ENCODE measurements around the gene NMD3.
A peak's percentile ranks its signal among the peaks of the same experiment; 100 is the strongest.

NMD3 gene

DNA sequence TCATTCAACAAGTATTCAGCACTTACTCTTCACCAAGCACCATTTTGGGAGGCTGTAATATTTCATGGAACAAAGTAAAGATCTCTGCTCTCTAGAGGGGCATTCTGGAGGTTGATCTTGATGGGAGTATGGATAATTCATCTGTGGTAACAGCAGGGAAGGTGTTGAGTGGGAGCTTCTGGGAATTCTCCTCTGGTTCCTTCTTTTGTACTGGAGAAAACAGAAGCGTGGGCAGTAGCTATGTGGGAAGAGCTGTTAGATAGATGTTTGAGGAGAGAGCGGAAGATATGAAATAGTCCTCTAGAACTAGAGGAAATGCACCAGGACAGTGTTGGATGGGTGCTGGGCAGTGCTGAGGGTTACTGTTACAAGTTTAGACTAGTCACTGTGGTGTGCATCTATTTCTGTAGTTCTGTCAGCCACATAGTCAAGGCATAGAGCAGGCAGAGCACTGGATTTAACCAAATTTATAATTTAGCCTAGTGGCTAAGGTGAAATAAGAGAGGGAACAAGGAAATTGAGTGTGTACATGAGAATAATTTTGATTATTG, 9.6 kb downstream of the NMD3 start:
- DNase-seq (ENCODE audit: low read depth in 2 of 2) = no peak

DNA sequence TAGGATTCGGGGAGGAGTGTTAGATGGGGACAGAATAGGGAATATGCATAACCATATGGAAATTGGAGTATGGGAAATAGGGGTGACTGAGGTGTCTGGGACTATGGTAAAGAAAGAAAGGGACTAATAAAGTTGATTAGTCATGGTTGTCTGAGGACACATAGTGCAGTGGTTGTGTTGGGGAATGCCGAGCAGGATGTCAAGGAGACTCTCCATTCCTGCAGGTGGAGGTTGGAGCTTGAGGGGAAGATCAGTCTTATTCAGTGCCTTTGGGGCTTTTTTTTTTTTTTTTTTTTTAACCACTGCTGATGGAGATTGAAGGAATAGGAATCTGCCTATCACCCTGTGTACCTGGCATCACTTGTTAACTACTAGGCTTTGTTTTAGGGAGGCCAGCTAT, 10.8 kb downstream of the NMD3 start:
- no peak for DNase-seq (ENCODE audit: low read depth in 2 of 2)

DNA sequence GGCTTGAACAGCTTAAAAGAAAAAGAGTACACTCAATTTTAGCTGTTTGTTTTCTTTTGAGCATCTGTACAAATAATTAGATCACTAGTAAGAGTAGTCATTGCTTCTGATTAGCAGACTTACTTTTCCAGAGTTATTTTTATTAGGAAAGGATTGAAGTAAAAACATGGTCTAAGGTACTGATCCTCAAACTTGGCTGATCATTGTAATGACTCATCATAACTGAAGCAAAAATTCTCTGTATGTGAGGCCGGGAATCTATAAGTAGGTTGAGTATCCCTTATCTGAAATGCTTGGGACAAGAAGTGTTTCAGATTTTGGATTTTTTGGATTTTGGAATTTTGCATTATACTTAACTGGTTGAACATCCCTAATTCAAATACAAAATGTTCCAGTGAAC, 12.4 kb downstream of the NMD3 start:
- DNase-seq (ENCODE audit: low read depth in 2 of 2) = no peak

DNA sequence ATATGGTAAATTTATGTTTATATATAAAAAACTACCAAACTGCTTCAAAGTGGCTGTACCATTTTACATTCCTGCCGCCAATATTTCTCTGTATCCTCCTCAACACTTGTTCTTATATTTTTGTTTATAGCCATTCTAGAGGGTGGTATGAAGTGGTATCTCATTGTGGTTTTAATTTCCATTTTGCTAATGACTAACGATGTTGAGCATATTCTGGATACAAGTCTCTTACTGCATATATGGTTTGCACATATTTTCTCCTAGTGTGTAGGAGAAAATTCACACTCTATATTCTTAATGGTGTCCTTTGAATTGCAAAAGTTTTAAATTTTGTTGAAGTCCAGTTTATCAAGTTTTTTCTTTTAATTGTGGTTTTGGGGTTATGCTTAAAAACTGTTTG, 15.1 kb downstream of the NMD3 start:
- no peak for DNase-seq (ENCODE audit: low read depth in 2 of 2)

DNA sequence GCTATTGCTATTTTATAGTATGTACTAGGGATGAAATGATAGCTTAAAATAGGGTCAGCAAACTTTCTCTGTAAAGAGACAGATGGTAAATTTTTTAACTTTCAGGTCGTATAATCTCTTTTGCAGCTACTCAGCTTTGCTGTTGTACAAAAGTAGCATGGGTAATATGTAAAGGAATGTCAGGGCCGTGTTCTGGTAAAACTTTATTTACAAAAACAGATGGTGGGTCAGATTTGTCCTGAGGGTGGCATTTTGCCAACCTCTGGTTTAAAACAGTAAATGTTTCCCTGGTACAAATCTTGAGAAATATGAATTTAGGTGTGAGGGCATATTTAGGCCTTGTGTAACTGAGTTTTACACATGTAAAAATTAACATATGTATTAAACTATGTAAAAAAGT, 18.6 kb downstream of the NMD3 start:
- DNase-seq (ENCODE audit: low read depth in 2 of 2) = no peak

DNA sequence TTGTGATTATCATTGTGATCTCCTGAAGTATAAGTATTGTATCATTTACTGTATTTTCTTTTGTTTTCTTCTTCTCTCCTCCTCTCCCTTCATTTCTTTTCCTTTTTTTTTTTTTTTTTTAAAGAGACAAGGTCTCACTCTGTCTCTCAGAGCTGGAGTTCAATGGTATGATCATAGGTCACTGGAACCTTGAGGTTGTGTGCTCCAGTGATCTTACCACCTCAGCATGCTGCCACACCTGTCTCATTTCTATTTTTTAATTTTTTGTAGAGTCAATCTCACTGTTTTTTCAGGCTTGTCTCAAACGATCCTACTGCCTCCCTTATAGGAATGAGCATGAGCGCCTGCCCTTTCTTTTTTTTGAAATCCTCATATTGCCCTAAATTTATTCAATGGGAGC, 23.4 kb downstream of the NMD3 start:
- DNase-seq (ENCODE audit: low read depth in 2 of 2) = no peak

DNA sequence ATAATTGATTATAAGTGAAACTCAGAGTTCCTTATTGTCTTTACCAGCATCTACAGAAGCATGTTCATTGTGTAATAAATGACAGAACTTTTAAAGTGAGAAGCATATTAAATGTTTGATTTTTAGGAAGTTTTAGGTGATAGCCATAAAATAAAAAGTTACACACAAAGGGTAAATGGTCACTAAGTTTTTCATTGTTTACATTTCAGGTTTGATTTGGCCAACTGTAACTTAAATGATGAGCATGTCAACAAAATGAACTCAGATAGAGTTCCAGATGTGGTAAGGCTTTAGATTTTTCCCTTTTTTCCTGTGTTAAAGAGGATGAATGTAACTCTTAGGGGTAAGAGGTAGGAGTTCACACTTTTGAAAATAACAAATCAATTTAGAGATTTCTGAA, 25.9 kb downstream of the NMD3 start:
- no peak for DNase-seq (ENCODE audit: low read depth in 2 of 2)

DNA sequence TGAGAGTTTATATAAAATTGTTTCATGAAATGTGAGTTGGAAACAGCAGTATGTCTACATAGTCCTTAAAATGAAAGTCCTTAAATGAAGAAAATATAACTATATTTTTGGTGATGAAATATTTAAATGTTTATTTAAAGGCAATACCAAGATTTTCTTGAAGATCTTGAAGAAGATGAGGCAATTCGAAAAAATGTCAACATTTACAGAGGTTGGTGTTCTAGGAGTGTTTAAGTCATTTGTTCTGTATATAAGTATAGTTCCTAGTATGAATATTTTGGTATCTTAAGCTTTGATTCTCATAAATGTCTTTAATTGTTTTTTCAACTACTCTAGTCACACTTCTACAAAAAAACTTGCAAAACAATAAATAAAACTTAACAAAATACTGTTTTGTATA, 29.0 kb downstream of the NMD3 start:
- DNase-seq (ENCODE audit: low read depth in 2 of 2) = no peak

DNA sequence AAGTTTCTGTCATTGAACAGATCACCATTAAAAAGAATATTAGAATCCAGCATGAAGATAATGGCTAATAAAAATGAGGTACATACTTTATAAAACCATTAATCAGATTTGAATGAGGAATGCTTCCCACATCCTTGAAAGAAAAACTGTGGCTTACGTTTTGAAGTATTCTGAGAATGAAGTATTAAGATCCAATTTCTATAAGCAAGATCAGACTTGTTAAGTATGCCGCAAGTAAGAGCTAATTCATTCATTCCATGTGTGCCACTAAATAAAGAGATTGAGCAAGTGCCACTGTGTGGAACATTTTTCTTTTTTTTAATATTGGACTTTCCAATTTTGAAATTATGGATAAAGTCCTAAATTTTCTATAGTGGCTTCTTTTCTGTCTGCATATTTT, 30.6 kb downstream of the NMD3 start:
- DNase-seq (ENCODE audit: low read depth in 2 of 2) = no peak

DNA sequence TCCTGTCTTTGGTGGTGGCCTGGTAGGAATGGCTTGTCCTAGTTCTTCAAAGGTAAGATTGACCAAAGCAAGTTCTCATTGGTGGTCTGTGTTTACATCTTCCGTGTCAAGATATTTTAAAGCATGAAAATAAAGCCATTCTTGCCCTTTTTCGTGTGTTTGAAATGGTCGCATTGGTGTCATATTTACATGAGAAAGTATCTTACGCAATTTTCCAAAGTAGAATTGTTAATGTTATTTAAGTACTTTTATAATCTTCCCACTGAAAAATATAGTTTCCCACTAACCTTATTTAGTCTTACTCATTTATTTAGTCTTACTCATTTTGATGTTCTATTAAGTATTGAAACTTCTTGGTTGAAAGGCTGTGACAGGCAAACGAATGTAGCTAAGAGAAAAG, 31.0 kb downstream of the NMD3 start:
- DNase-seq (ENCODE audit: low read depth in 2 of 2) = no peak

DNA sequence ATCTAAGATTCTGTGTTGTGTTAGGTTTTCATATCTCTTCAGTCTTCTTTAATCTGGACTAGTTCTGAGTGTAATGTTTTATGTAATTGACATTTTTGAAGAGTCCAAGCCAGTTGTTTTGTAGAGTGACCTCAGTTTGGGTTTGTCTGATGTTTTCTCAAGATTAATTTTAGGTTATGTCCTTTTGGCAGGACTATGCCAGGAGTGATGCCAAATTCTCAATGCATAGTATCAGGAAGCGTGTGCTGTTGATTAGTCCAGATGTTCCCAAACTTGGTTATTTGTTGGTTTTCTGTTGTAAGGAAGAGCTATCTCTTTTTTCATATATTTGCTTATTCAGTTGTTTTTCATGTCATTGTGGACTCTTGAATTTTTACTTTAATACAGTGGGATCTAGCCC, 32.6 kb downstream of the NMD3 start:
- DNase-seq (ENCODE audit: low read depth in 2 of 2) = no peak

DNA sequence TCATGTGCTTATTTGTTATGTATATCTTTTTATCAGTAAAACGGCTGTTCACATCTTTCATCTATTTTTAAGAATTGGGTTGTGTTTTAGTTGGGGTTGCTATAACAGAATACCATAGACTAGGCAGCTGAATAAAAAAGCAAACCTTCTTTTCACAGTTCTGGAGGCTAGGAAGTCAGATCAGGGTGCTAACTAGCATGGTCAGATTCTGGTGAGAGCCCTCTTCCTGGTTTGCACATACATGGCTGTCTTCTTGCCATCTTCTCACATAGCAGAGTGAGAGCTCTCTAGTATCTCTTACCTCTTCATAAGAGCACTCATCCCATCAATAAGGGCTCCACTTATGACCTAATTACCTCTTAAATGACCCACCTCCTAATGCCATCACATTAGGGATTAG, 33.8 kb downstream of the NMD3 start:
- DNase-seq (ENCODE audit: low read depth in 2 of 2) = no peak

DNA sequence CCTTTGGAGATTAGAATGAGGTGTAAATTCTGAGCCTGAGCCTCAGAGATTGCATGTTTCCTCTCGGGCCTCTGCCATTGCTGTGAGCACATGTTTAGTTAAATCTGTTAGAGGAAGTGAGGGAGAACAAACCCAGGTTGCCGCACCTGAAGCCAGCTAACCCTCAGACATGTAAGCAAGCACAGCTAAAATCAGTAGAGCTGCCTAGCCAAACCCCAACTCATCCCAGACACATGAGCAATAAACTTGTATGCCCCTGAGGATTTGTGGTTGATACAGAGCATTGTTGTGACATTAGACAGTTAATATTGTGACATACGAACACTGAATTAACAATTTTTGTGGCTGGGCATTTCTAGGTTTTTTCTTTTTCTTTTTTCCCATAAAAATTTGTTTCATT, 41.9 kb downstream of the NMD3 start:
- peak; percentile 35 to 44 for DNase-seq (ENCODE audit: low read depth in 2 of 2)

DNA sequence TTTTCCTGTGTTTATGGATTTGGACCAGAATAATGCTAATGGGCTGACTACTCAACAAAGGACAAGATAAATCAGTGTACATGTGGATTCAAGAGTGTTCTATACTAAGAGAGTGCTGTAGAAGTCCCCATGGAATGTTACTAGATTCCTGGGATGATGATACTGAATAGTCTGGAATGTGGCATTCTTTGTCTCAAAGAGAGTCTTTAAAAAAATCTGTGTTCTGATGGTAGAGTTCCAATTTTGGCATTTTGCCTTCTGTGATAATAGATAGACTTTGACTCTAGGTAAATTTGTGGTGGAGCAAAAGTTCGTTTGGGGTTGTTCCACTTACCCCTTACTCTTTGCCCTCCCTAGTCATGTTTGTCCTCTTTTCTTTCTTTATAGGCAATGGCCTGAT, 43.7 kb downstream of the NMD3 start:
- DNase-seq (ENCODE audit: low read depth in 2 of 2) = peak; percentile 51 to 57

DNA sequence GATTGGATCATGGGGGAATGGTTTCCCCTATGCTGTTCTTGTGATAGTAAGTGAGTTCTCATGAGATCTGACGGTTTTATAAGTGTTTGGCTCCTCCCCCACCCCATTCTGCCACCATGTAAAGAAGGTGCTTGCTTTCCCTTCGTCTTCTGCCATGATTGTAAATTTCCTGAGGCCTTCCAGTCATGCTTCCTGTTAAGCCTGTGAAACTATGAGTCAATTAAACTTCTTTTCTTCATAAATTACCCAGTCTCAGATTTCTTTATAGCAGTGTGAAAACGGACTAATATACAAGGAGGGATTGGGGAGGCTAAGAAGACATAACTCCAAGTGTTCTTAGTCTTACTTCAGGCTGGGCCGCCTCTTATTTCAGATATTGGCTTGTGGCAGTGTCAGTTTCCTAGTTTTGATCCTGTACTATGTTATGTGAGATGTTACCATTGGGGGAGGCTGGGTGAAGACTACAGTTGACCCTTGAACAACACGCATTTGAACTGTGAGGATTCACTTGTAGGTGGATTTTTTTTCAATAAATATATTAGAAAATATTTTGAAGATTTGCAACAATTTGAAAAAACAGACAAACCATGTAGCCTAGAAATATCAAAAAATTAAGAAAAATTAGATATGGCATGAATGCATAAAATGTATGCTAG, 44.9 kb downstream of the NMD3 start:
- DNase-seq (ENCODE audit: low read depth in 2 of 2) = no peak

DNA sequence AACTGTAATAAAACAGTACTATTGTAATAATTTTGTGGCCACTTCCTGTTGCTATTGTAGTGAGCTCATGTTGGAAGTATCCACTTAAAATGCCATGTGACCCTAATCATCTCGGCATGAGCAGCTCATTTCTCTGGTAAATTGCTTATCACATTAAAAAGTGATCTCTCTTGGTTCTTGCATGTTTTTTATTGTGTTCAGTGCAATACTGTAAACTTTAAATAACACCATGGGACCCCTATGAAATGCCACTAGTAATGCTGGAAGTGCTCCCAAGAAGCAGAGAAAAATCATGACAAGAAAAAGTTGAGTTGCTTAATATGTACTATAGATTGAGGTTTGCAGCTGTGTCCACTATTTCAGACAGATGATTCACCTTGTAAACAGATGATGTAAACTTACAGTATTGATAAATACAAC, 45.6 kb downstream of the NMD3 start:
- DNase-seq (ENCODE audit: low read depth in 2 of 2) = peak; percentile 48 to 53

DNA sequence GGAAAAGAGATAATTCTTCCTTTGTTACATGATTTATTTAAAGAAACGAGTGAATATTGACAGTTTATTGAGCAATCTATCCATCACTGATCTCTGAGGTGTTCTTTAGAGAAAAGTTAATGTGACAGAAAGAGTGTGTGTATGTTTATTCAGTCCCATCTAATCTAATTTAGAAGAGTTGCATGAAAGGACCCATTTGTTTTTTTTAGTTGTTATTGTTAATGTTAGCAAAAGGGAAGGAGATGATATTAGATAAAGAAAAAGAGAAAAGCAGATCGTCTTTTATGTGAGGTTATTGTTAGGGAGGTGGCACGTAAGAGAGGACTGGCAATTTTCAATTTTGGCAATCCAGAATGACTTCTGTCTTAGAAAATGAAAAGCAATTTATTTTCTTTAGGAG, 46.5 kb downstream of the NMD3 start:
- DNase-seq (ENCODE audit: low read depth in 2 of 2) = no peak

DNA sequence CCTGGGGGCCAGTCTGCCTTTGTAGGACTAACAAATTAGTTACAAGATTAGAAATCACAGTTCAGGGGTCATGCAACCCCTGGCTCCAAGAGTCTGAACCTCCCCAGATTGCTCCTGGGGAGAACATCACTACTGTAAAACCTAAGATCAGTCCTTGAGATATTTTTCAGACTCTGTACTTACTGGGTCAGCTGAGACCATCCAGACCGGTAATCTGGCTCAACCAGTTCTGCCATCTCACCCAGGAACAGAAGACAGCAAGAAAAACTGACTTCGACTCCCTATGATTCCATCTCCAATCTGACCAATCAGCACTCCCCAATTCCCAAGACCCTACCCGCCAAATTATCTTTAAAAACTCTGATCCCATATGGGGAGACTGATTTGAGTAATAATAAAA, 47.5 kb downstream of the NMD3 start:
- no peak for DNase-seq (ENCODE audit: low read depth in 2 of 2)

DNA sequence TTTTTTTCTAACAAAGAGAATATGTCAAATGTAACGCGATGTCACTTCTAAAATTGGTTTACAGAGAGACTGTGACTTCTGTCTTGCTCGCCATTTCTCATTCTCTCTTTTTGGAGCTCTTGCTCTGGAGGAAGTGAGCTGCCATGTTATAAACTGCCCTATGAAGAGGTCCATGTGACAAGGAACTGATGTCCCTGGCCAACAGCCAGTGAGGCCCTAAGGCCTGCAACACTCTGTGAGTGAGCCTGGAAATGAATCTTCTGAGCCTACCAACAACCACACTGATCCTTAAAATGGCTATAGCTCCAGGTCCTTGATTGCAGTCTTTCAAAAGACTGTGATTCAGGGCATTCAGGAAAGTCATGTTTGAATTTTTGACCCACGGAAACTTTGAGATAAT, 49.9 kb downstream of the NMD3 start:
- DNase-seq (ENCODE audit: low read depth in 2 of 2) = no peak

DNA sequence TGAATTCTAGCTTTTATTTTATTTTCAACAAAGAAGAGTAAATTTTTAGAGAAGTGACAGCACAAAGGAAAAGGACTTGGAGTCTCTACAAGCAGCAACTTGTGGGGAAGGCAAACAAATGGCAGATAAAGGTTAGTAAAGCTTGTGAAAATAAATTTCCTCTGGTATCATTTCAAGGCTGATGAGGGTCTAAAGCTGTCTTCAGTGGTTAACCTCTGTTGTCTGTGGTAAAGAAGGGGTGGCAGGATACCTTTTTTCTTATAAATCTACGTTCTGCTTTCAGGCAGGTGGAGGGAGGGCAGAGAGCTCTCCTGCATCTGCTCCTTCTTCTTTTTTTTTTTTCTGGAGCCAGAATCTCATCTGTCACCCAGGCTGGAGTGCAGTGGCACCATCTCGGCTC, 50.5 kb downstream of the NMD3 start:
- DNase-seq (ENCODE audit: low read depth in 2 of 2) = no peak

DNA sequence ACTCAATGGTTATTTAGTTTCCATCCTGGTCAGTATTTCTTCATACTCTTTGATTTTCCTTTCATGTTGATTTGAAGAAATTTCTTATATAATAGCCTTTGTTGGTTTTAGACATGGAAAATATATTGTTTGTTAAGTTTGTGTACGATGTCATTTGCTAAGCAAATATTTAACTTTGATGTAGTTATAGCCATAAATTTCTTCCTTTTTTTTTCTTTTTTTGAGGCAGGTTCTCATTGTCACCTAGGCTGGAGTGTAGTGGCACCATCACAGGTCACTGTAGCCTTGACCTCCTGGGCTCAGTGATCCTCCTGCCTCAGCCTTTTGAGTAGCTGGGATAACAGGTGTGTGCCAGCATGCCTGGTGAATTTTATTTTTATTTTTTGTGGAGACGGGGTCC, 51.4 kb downstream of the NMD3 start:
- DNase-seq (ENCODE audit: low read depth in 2 of 2) = no peak

DNA sequence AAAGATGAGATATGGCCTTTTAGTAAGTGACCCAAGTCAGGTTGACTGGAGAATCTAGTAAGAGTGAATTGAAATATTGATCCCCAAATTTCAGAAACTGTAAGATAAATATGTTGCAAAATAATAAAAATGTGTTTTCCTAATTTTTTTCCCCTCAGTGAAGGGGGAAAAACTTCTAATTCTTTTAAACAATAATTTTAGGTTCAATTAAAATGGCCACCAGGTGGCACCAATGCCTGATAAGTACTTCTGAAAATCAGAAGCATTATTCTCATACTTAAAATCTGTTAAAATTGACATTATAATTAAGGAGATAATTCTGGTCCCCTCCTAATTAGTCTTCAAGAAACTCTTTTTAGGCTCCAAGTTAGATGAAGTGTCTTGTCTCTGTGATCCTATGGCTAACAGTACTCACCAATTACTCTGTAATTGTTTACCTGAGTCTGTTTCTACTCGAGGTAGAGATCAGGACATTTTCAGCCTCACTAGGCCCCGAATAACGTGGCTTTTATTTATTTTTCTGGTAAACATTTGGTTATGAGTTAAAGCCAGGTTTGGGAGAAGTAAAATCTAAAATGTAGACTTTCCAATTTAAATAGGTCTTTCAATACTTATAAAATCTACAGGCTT, 52.6 kb downstream of the NMD3 start:
- no peak for DNase-seq (ENCODE audit: low read depth in 2 of 2)

DNA sequence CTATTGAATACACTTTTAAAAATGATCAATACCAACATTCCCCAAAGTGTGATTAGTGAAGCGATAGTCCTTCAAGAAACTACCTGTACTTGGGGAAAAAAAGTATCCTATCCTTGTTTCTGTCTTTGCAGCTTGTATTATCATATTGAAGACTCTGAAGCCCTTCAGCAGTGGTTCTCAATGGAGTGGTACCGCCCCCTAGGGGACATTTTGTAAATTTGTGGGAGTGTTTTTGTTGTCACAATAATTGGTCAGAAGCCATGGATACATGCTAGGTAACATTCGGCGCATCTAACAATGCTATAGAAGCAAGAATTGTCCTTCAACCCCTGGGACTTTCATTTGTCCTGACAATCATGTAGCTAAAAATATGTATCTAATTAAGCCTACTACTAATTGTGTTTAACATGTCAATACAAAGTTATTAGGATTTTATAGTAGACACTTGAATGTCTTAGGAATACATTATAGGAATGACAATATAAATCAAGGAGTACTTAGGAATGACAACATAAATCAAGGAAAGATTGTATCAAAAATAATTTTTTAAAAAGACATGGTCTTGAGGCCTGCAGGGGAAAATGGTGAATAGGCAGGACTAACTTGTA, 53.7 kb downstream of the NMD3 start:
- DNase-seq (ENCODE audit: low read depth in 2 of 2) = peak in 1 of 2 experiments; percentile 17

Measured in fibroblast of skin of left biceps (primary cell).